ENCODE data around the gene TRAPPC2.

Gene TRAPPC2

DNA sequence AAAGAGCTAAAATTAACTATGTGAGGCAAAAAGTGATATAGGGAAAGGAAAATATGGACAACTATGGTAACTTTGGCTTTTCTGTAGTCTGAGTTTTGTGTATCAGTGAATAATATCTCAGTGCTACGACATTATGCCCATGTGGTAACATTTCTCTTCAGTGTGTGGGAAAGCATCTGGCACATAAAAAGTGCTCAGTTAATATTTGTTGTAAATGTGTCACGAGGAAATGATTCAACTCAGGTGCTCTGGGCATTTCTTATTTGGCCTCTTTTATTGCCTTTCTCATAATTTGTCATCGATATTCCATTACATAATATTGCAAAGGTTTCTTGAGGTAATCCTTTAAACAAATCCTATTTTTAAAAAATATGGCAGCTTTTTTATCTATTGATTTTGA is 17.7 kb upstream of the TRAPPC2 start:
- TF ChIP-seq, protein P1, sequence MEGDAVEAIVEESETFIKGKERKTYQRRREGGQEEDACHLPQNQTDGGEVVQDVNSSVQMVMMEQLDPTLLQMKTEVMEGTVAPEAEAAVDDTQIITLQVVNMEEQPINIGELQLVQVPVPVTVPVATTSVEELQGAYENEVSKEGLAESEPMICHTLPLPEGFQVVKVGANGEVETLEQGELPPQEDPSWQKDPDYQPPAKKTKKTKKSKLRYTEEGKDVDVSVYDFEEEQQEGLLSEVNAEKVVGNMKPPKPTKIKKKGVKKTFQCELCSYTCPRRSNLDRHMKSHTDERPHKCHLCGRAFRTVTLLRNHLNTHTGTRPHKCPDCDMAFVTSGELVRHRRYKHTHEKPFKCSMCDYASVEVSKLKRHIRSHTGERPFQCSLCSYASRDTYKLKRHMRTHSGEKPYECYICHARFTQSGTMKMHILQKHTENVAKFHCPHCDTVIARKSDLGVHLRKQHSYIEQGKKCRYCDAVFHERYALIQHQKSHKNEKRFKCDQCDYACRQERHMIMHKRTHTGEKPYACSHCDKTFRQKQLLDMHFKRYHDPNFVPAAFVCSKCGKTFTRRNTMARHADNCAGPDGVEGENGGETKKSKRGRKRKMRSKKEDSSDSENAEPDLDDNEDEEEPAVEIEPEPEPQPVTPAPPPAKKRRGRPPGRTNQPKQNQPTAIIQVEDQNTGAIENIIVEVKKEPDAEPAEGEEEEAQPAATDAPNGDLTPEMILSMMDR (conservative IDR thresholded peaks at IDR 0.05; ENCODE audit: low read length), result no peak
- TF ChIP-seq EZH2phosphoT487 (IDR thresholded peaks at IDR 0.05; ENCODE audit: borderline replicate concordance), result no peak
- Histone ChIP-seq H3F3A (ENCODE audit: low read depth) (no peaks in the 10 kb centered on the region), H3K79me2 (ENCODE audit: insufficient read depth, low read length) (no peaks in the 10 kb centered on the region), H3K4me1 (ENCODE audit: insufficient read depth, low read length, poor library complexity, severe bottlenecking) (peaks cover 10% of the 10 kb centered on the region), H3K9me2 (replicated peaks; ENCODE audit: low read depth, low read length) (no peaks in the 10 kb centered on the region), H2AFZ (ENCODE audit: low read length) (no peak overlapping the region), H3K36me3 (ENCODE audit: insufficient read depth, low read length) (peaks cover 24% of the 10 kb centered on the region; the same call in 1 of the 2 replicates), H3K4me3 (ENCODE audit: low read length, poor library complexity, severe bottlenecking) (no peak overlapping the region), H4K20me1 (ENCODE audit: insufficient read depth, low read length, poor library complexity, severe bottlenecking) (no peaks in the 10 kb centered on the region), H3K9me3 (ENCODE audit: insufficient read depth, low read depth, low read length) (no peaks in the 10 kb centered on the region), H3K27me3 (ENCODE audit: insufficient read depth, low read length, poor library complexity, severe bottlenecking) (no peaks in the 10 kb centered on the region), H3K4me2 (ENCODE audit: low read depth, low read length, poor library complexity, severe bottlenecking) (no peak overlapping the region), H3K9ac (ENCODE audit: low read depth, low read length, poor library complexity, severe bottlenecking) (no peak overlapping the region)

DNA sequence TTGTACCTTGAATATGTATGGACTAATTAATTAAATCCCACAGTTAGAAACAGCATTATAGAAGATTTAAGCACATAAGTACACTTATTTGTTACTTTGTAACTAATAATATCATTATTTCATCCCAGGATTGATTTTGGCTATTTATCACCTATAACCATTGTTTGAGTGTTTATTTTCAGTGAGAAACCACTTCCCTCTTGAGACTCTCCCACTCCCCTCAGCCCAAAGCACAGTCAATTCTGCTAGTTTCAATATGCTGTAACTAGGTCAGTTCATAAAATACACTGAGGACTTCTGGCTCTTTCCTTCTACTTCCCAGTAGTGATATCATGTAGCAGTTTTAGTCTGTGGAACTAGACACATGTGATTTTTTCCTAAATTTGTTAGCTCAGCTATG is 16.4 kb upstream of the TRAPPC2 start:
- Histone ChIP-seq H2AFZ (ENCODE audit: low read length) (no peak overlapping the region), H3F3A (ENCODE audit: low read depth) (no peaks in the 10 kb centered on the region), H4K20me1 (ENCODE audit: insufficient read depth, low read length, poor library complexity, severe bottlenecking) (no peaks in the 10 kb centered on the region), H3K4me1 (ENCODE audit: insufficient read depth, low read length, poor library complexity, severe bottlenecking) (peaks cover 10% of the 10 kb centered on the region), H3K4me2 (ENCODE audit: low read depth, low read length, poor library complexity, severe bottlenecking) (no peak overlapping the region), H3K27me3 (ENCODE audit: insufficient read depth, low read length, poor library complexity, severe bottlenecking) (no peaks in the 10 kb centered on the region), H3K9ac (ENCODE audit: low read depth, low read length, poor library complexity, severe bottlenecking) (no peak overlapping the region), H3K9me3 (ENCODE audit: insufficient read depth, low read depth, low read length) (no peaks in the 10 kb centered on the region), H3K9me2 (replicated peaks; ENCODE audit: low read depth, low read length) (no peaks in the 10 kb centered on the region), H3K79me2 (ENCODE audit: insufficient read depth, low read length) (no peaks in the 10 kb centered on the region), H3K36me3 (ENCODE audit: insufficient read depth, low read length) (peaks cover 19% of the 10 kb centered on the region; the same call in 1 of the 2 replicates), H3K4me3 (ENCODE audit: low read length, poor library complexity, severe bottlenecking) (no peak overlapping the region)
- TF ChIP-seq EZH2phosphoT487 (IDR thresholded peaks at IDR 0.05; ENCODE audit: borderline replicate concordance), result no peak
- TF ChIP-seq, protein P1 (conservative IDR thresholded peaks at IDR 0.05; ENCODE audit: low read length), result no peak

DNA sequence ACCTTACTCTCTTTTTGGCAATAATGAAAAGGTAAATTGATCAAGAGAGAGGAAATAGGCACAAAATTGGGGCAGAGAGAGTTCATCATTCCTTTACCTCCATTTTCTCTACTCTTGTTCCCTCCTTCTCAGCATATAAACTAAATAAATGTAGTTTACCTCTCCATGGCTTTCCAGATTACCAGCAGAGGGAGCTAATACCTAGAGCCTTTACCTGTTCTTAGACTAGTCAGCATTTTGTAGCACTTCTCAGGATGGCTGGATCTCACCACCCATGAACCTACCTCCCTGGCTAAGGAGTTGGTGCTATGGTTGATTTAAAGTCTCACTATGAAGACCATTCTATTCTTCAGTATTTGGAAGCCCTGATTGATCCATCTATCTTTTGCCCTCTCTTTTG is 15.8 kb upstream of the TRAPPC2 start:
- Histone ChIP-seq H3K9ac (ENCODE audit: low read depth, low read length, poor library complexity, severe bottlenecking) (no peak overlapping the region), H4K20me1 (ENCODE audit: insufficient read depth, low read length, poor library complexity, severe bottlenecking) (no peaks in the 10 kb centered on the region), H3F3A (ENCODE audit: low read depth) (no peaks in the 10 kb centered on the region), H2AFZ (ENCODE audit: low read length) (no peak overlapping the region), H3K4me3 (ENCODE audit: low read length, poor library complexity, severe bottlenecking) (no peak overlapping the region), H3K4me1 (ENCODE audit: insufficient read depth, low read length, poor library complexity, severe bottlenecking) (peaks cover 7% of the 10 kb centered on the region), H3K79me2 (ENCODE audit: insufficient read depth, low read length) (no peaks in the 10 kb centered on the region), H3K9me3 (ENCODE audit: insufficient read depth, low read depth, low read length) (no peaks in the 10 kb centered on the region), H3K36me3 (ENCODE audit: insufficient read depth, low read length) (peaks cover 19% of the 10 kb centered on the region; the same call in 1 of the 2 replicates), H3K4me2 (ENCODE audit: low read depth, low read length, poor library complexity, severe bottlenecking) (no peak overlapping the region), H3K9me2 (replicated peaks; ENCODE audit: low read depth, low read length) (no peaks in the 10 kb centered on the region), H3K27me3 (ENCODE audit: insufficient read depth, low read length, poor library complexity, severe bottlenecking) (no peaks in the 10 kb centered on the region)
- TF ChIP-seq, protein P1 (conservative IDR thresholded peaks at IDR 0.05; ENCODE audit: low read length), result peak; percentile 60
- TF ChIP-seq EZH2phosphoT487 (IDR thresholded peaks at IDR 0.05; ENCODE audit: borderline replicate concordance), result no peak
